HG02840 (cell line): ENCODE results near the gene HYAL2.
"Not testable (repeated sequence)": the region's sequence is repeated elsewhere in the genome, so short reads cannot be mapped to it uniquely, and the experiment has no call there.

Experiments
- ATAC-seq: cut with Tn5 transposase; IDR thresholded peaks from one replicate; pipeline ENCODE4 v1.9.1; 2021; ENCODE audit warnings: mild to moderate bottlenecking, moderate library complexity, moderate number of reproducible peaks; ENCODE audit not compliant: unreplicated experiment, low FRiP score

HYAL2 gene

GRCh38 chr3:50317300-50317699 is 5.2 kb downstream of the HYAL2 start:
- no peak for ATAC-seq

- no peak for ATAC-seq
These were observed 5.8 kb downstream of the HYAL2 start for GRCh38 chr3:50316657-50317242.

- ATAC-seq: no peak
These were observed 7.7 kb downstream of the HYAL2 start for GRCh38 chr3:50314816-50315215.

- ATAC-seq: no peak
These were observed 8.2 kb downstream of the HYAL2 start for GRCh38 chr3:50314342-50314741.

GRCh38 chr3:50312041-50312440 is 10.5 kb downstream of the HYAL2 start:
- ATAC-seq: not testable (repeated sequence)

GRCh38 chr3:50304601-50305000 is 17.9 kb downstream of the HYAL2 start:
- ATAC-seq: no peak

GRCh38 chr3:50303013-50303815 is 19.3 kb downstream of the HYAL2 start, which contains the start of gene HYAL1:
Gene HYAL1, minus strand, starts transcription at chr3:50303574. Its CDS starts 618 bp downstream, at chr3:50302956.
- no peak for ATAC-seq

- no peak for ATAC-seq
These were observed 20.2 kb downstream of the HYAL2 start for GRCh38 chr3:50302095-50303012.

GRCh38 chr3:50300681-50301254 is 21.8 kb downstream of the HYAL2 start:
- ATAC-seq: no peak

- no peak for ATAC-seq
These were observed 22.4 kb downstream of the HYAL2 start for GRCh38 chr3:50299929-50300680.

GRCh38 chr3:50299638-50299928 is 23.0 kb downstream of the HYAL2 start:
- ATAC-seq: no peak

GRCh38 chr3:50298836-50299637 is 23.5 kb downstream of the HYAL2 start, which contains the start of the genes HYAL3 and NAA80:
Gene HYAL3, minus strand, starts transcription at chr3:50299405. Its CDS starts 3,803 bp downstream, at chr3:50295602.
Gene NAA80, minus strand, starts transcription at chr3:50299405. Its CDS starts 1,942 bp downstream, at chr3:50297463.
- peak; percentile 85 for ATAC-seq

- ATAC-seq: no peak
These were observed 24.4 kb downstream of the HYAL2 start for GRCh38 chr3:50297896-50298725.

GRCh38 chr3:50297384-50297775 is 25.2 kb downstream of the HYAL2 start:
- ATAC-seq: no peak

GRCh38 chr3:50296721-50297383 is 25.7 kb downstream of the HYAL2 start:
- no peak for ATAC-seq

GRCh38 chr3:50295553-50296431 is 26.8 kb downstream of the HYAL2 start:
- ATAC-seq: no peak
